Ureter (tissue), 1 donor: ENCODE data around the gene BEND5. TPM values are rescaled to one million over a fixed set of nuclear protein-coding genes. Genes with fewer than 3 reads are reported as not detected.

Experiments
- DNase-seq: peaks from one replicate; pipeline ENCODE4 v3.0.0-alpha.2; 2020; ENCODE audit warnings: low spot score
- total RNA-seq: library from RNA; stranded (reverse); gene quantifications from one replicate; pipeline ENCODE4 v1.2.4, GENCODE V29; 2023
- donor health status: DM: yes; HTN: yes; CAD: no.

BEND5 gene
- total RNA-seq, 1 donor from 2014 or later, result 8.3 TPM

GRCh38 chr1:48680411-48681035 is 96.2 kb downstream of the BEND5 start:
- DNase-seq, result no peak

DNA sequence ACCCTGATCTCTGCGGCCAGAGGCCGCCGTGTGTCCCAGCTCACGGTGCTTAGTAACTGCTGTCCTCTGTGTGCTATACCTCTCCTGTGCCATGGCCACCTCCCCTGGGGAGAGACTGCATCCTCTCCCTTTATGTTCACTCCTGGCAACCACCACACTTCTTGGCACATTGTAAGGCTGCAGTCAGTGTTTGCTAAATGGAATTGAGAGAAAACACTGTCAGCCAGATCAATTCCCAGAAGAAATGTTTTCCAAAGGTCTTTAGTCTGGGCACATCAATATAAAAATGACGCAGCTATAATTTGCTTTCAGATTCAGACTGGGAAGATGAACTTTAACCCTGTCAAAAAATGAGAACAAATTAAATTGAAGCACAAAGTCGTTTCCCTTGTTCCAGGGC is 96.8 kb downstream of the BEND5 start:
- DNase-seq, result no peak

DNA sequence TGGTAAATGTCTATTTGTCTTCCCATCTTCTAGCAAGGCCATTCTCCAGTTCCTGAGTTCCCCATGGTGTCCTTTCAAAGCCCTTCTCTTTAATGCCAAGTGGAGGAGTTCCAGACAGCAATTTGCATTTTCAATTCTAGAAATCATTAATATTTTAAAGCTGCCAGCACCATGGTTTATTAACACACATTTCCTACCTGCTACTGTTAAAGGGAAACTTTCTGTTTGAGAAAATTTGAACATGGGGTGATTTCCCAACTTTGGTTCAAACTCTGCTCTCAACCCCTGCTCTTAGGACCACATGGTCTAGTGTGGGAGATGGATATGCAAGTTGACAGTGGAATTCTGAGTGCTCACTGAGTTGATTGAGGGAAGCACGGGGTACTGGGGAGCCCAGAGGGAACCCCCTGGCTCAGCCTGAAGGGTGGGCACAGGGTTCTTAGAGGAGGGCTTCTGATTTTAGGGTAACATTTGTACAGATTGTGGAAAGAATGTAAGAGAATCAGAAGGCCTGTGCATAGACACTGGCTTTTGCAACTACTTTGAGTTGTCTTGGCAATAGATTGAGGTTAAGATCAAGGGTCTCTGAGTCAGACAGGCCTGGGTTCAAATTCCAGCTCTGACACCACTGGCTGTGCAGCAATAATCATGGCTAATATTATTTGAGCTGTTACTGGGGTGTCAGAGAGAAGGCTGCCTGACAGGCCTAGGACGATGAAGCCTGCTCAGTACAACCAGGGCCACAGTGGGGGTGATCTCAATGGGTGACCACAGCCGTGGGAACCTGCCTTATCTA is 97.8 kb downstream of the BEND5 start:
- DNase-seq, result no peak
